ENCODE measurements around the gene C3orf70. TPM values are rescaled to one million over a fixed set of nuclear protein-coding genes. Genes with fewer than 3 reads are reported as not detected.

Gene C3orf70
- total and polyA plus RNA-seq, 2 of the 8 experiments (the other 6 are each of a cell fraction or from before 2014, with no cell fraction given): 1.7 to 2.0 TPM

DNA sequence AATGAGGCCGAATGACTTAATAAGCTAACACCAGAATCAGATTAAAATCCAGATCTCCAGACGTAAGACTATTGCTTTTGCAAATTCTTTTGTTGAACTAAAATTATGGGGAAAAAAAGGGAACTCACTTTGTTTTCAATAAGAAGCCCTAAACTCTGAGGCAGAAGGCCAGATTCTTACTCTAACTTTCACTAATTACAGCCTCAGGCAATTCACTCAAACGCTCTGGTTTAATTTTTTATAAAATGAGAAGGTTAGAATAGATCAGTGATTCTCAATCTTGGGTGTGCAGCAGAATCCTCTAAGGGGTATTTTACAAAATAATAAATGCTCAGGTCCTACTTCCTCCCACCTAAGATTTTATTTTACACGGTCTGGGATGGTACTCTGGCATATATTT, 38.1 kb downstream of the C3orf70 start:
- Histone ChIP-seq H3K9ac (replicated peaks in 1 of 4; ENCODE audit: extremely low read depth in 1 of 4, low read depth in 3 of 4, low read length in 3 of 4) (no peak overlapping the region), H3K18ac (ENCODE audit: extremely low read depth, low read length) (no peak overlapping the region), H3K56ac (replicated peaks; ENCODE audit: insufficient read length, low read depth, low read length) (no peak overlapping the region), H4K8ac (ENCODE audit: extremely low read depth, insufficient read depth, low read length) (no peak overlapping the region), H3K23me2 (ENCODE audit: low read depth, low read length) (no peaks in the 10 kb centered on the region), H2BK20ac (ENCODE audit: low read length) (no peak overlapping the region), H2BK12ac (ENCODE audit: low read depth, low read length) (no peak overlapping the region), H4K20me1 (replicated peaks in 1 of 2; ENCODE audit: control insufficient read depth in 1 of 2, insufficient read depth in 2 of 2, low read length in 2 of 2) (no peaks in the 10 kb centered on the region), H2AK5ac (ENCODE audit: low read depth, low read length) (no peak overlapping the region), H3K4me2 (ENCODE audit: insufficient read depth in 1 of 2, low read depth in 2 of 2, low read length in 2 of 2) (no peak overlapping the region), H3K27me3 (replicated peaks in 1 of 4; ENCODE audit: control insufficient read depth in 3 of 4, extremely low read depth in 1 of 4, insufficient read depth in 3 of 4, low read length in 3 of 4) (no peaks in the 10 kb centered on the region), H3K4me1 (replicated peaks in 1 of 4; ENCODE audit: control insufficient read depth in 3 of 4, insufficient read depth in 4 of 4, low read length in 3 of 4) (no peaks in the 10 kb centered on the region), H3K23ac (ENCODE audit: insufficient read length) (no peak overlapping the region), H2BK120ac (replicated peaks; ENCODE audit: low read depth, low read length) (no peak overlapping the region), H2BK5ac (ENCODE audit: low read depth, low read length) (no peak overlapping the region), H3K79me1 (ENCODE audit: low read depth, low read length) (no peaks in the 10 kb centered on the region), H3K4me3 (ENCODE audit: extremely low read depth in 1 of 4, insufficient read depth in 2 of 4, low read depth in 3 of 4, low read length in 4 of 4) (no peak overlapping the region), H4K91ac (replicated peaks; ENCODE audit: insufficient read length, low read length) (no peak overlapping the region), H3K14ac (ENCODE audit: insufficient read length) (no peak overlapping the region), H3K27ac (ENCODE audit: low read depth, low read length) (no peak overlapping the region), H2AFZ (ENCODE audit: low read length) (no peak overlapping the region), H3K79me2 (ENCODE audit: control insufficient read depth in 1 of 2, insufficient read depth in 2 of 2, low read length in 2 of 2) (no peaks in the 10 kb centered on the region), H3K9me3 (ENCODE audit: insufficient read depth in 2 of 2, low read depth in 1 of 2, low read length in 1 of 2) (peaks cover 0 to 6% of the 10 kb centered on the region in 2 experiments; a peak in 3 of 4 replicates), H4K5ac (ENCODE audit: insufficient read length, low read depth, low read length) (no peak overlapping the region), H3K4ac (replicated peaks; ENCODE audit: insufficient read length, low read depth, low read length) (no peak overlapping the region), H2BK15ac (ENCODE audit: low read length) (no peak overlapping the region), H3K36me3 (ENCODE audit: control insufficient read depth in 2 of 4, insufficient read depth in 4 of 4, low read length in 3 of 4) (no peaks in the 10 kb centered on the region)
- ChIA-PET POLR2A (ENCODE audit: partially characterized antibody) (no interaction called here), CTCF (ENCODE audit: partially characterized antibody) (no interaction called here)
- no peak for DNase-seq (ENCODE audit: low read depth in 1 of 2, low spot score in 2 of 2)
- TF ChIP-seq EZH2 (IDR thresholded peaks at IDR 0.05; ENCODE audit: low read depth, low read length, severe bottlenecking): no peak
- no peak for TF ChIP-seq TCF12 (IDR thresholded peaks at IDR 0.05; ENCODE audit: low read depth, low read length)
- no peak for TF ChIP-seq CTBP2 (IDR thresholded peaks at IDR 0.05; ENCODE audit: borderline replicate concordance, insufficient read depth, insufficient read length, low read length)
- TF ChIP-seq, protein P1, sequence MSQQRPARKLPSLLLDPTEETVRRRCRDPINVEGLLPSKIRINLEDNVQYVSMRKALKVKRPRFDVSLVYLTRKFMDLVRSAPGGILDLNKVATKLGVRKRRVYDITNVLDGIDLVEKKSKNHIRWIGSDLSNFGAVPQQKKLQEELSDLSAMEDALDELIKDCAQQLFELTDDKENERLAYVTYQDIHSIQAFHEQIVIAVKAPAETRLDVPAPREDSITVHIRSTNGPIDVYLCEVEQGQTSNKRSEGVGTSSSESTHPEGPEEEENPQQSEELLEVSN (IDR thresholded peaks at IDR 0.05): no peak
- no peak for TF ChIP-seq SRF (IDR thresholded peaks at IDR 0.05; ENCODE audit: low read depth, low read length)
- TF ChIP-seq SAP30 (IDR thresholded peaks at IDR 0.05; ENCODE audit: insufficient read depth, insufficient replicate concordance, low read length): no peak
- TF ChIP-seq BACH1 (IDR thresholded peaks at IDR 0.05; ENCODE audit: low read length): no peak
- no peak for TF ChIP-seq MAFK (IDR thresholded peaks at IDR 0.05; ENCODE audit: low read depth, low read length)
- TF ChIP-seq POLR2AphosphoS5 (IDR thresholded peaks at IDR 0.05; ENCODE audit: low read depth, low read length): no peak
- TF ChIP-seq SP2 (IDR thresholded peaks at IDR 0.05; ENCODE audit: low read length): no peak
- WGBS, 2 experiments (ENCODE audit: extremely low coverage in 1 of 2, insufficient coverage in 1 of 2, insufficient read length in 1 of 2, insufficient replicate concordance in 2 of 2, low coverage in 1 of 2, low lambda C conversion rate in 2 of 2, missing lambda C conversion rate in 1 of 2): 76% methylated on average over 4 of the region's 4 CpGs; no CpG with 5 or more reads in 1 of the 2 experiments
- no peak for FAIRE-seq
